Activated naive CD8-positive, alpha-beta T cell (primary cell): ENCODE data around the gene DPP6.

ENCODE experiments used
- H3K27ac Mint-ChIP-seq: one replicate; pipeline ENCODE4 v1.8.0; 2021; ENCODE audit warnings: mixed read lengths
- H3K27me3 Mint-ChIP-seq: one replicate; pipeline ENCODE4 v1.8.0; 2021; ENCODE audit warnings: mixed read lengths
- H3K36me3 Mint-ChIP-seq: one replicate; pipeline ENCODE4 v1.8.0; 2021; ENCODE audit warnings: mixed read lengths
- H3K4me1 Mint-ChIP-seq: one replicate; pipeline ENCODE4 v1.8.0; 2021; ENCODE audit warnings: low read depth, mixed read lengths
- H3K4me3 Mint-ChIP-seq: one replicate; pipeline ENCODE4 v1.8.0; 2021; ENCODE audit warnings: mild to moderate bottlenecking, mixed read lengths
- H3K9me3 Mint-ChIP-seq: one replicate; pipeline ENCODE4 v1.8.0; 2021; ENCODE audit warnings: low read depth, mixed read lengths

Gene DPP6

GRCh38 chr7:154862153-154862791 is 810.1 kb downstream of the DPP6 start:
- Mint-ChIP-seq H3K27ac (no peak overlapping the region), H3K9me3 (no peaks in the 10 kb centered on the region), H3K27me3 (peaks cover 10% of the 10 kb centered on the region), H3K36me3 (no peaks in the 10 kb centered on the region), H3K4me3 (no peak overlapping the region), H3K4me1 (no peaks in the 10 kb centered on the region)

- H3K9me3 Mint-ChIP-seq, result no peaks in the 10 kb centered on the region
- H3K4me3 Mint-ChIP-seq, result no peak overlapping the region
- no peaks in the 10 kb centered on the region for H3K36me3 Mint-ChIP-seq
- H3K27ac Mint-ChIP-seq, result no peak overlapping the region
- peaks cover 3% of the 10 kb centered on the region for H3K4me1 Mint-ChIP-seq
- peaks cover 20% of the 10 kb centered on the region for H3K27me3 Mint-ChIP-seq
These were observed 811.7 kb downstream of the DPP6 start for GRCh38 chr7:154863766-154864522.

GRCh38 chr7:154864523-154864891 is 812.3 kb downstream of the DPP6 start:
- no peaks in the 10 kb centered on the region for H3K36me3 Mint-ChIP-seq
- H3K27me3 Mint-ChIP-seq, result peaks cover 20% of the 10 kb centered on the region
- no peak overlapping the region for H3K27ac Mint-ChIP-seq
- H3K4me3 Mint-ChIP-seq, result no peak overlapping the region
- peaks cover 3% of the 10 kb centered on the region for H3K4me1 Mint-ChIP-seq
- H3K9me3 Mint-ChIP-seq, result no peaks in the 10 kb centered on the region

- no peak overlapping the region for H3K4me3 Mint-ChIP-seq
- no peak overlapping the region for H3K27ac Mint-ChIP-seq
- peaks cover 3% of the 10 kb centered on the region for H3K4me1 Mint-ChIP-seq
- H3K36me3 Mint-ChIP-seq, result no peaks in the 10 kb centered on the region
- peaks cover 20% of the 10 kb centered on the region for H3K27me3 Mint-ChIP-seq
- no peaks in the 10 kb centered on the region for H3K9me3 Mint-ChIP-seq
These were observed 813.9 kb downstream of the DPP6 start for GRCh38 chr7:154865984-154866685.

GRCh38 chr7:154867068-154867467 is 814.9 kb downstream of the DPP6 start:
- no peaks in the 10 kb centered on the region for H3K36me3 Mint-ChIP-seq
- no peak overlapping the region for H3K4me3 Mint-ChIP-seq
- H3K27me3 Mint-ChIP-seq, result peaks cover 20% of the 10 kb centered on the region
- H3K4me1 Mint-ChIP-seq, result peaks cover 3% of the 10 kb centered on the region
- H3K9me3 Mint-ChIP-seq, result no peaks in the 10 kb centered on the region
- H3K27ac Mint-ChIP-seq, result no peak overlapping the region

GRCh38 chr7:154868921-154869320 is 816.7 kb downstream of the DPP6 start:
- Mint-ChIP-seq H3K27ac (no peak overlapping the region), H3K36me3 (no peaks in the 10 kb centered on the region), H3K27me3 (peaks cover 16% of the 10 kb centered on the region), H3K4me1 (peaks cover 3% of the 10 kb centered on the region), H3K4me3 (no peak overlapping the region), H3K9me3 (no peaks in the 10 kb centered on the region)

GRCh38 chr7:154869436-154869835 is 817.2 kb downstream of the DPP6 start:
- H3K27me3 Mint-ChIP-seq, result peaks cover 16% of the 10 kb centered on the region
- peaks cover 3% of the 10 kb centered on the region for H3K4me1 Mint-ChIP-seq
- H3K4me3 Mint-ChIP-seq, result no peak overlapping the region
- no peaks in the 10 kb centered on the region for H3K9me3 Mint-ChIP-seq
- H3K27ac Mint-ChIP-seq, result no peak overlapping the region
- no peaks in the 10 kb centered on the region for H3K36me3 Mint-ChIP-seq

GRCh38 chr7:154871507-154871906 is 819.3 kb downstream of the DPP6 start:
- Mint-ChIP-seq H3K27me3 (peaks cover 18% of the 10 kb centered on the region), H3K4me1 (peaks cover 3% of the 10 kb centered on the region), H3K4me3 (no peak overlapping the region), H3K36me3 (no peaks in the 10 kb centered on the region), H3K27ac (no peak overlapping the region), H3K9me3 (no peaks in the 10 kb centered on the region)

GRCh38 chr7:154871928-154872750 is 819.9 kb downstream of the DPP6 start:
- Mint-ChIP-seq H3K27me3 (peaks cover 14% of the 10 kb centered on the region), H3K36me3 (no peaks in the 10 kb centered on the region)

GRCh38 chr7:154872811-154873499 is 820.8 kb downstream of the DPP6 start:
- no peaks in the 10 kb centered on the region for H3K9me3 Mint-ChIP-seq
- H3K4me3 Mint-ChIP-seq, result no peak overlapping the region
- H3K27ac Mint-ChIP-seq, result no peak overlapping the region
- no peaks in the 10 kb centered on the region for H3K36me3 Mint-ChIP-seq
- H3K4me1 Mint-ChIP-seq, result peaks cover 3% of the 10 kb centered on the region
- H3K27me3 Mint-ChIP-seq, result peaks cover 10% of the 10 kb centered on the region

More at GRCh38 chr7:154871928-154872750, 819.9 kb downstream of the DPP6 start:
- Mint-ChIP-seq H3K4me3 (no peak overlapping the region), H3K27ac (no peak overlapping the region), H3K4me1 (peaks cover 3% of the 10 kb centered on the region), H3K9me3 (no peaks in the 10 kb centered on the region)

- Mint-ChIP-seq H3K36me3 (no peaks in the 10 kb centered on the region), H3K27me3 (peaks cover 5% of the 10 kb centered on the region), H3K4me1 (peaks cover 3% of the 10 kb centered on the region), H3K9me3 (no peaks in the 10 kb centered on the region), H3K4me3 (no peak overlapping the region), H3K27ac (no peak overlapping the region)
These were observed 821.4 kb downstream of the DPP6 start for GRCh38 chr7:154873500-154874121.

- no peaks in the 10 kb centered on the region for H3K36me3 Mint-ChIP-seq
- no peaks in the 10 kb centered on the region for H3K9me3 Mint-ChIP-seq
- H3K4me3 Mint-ChIP-seq, result no peak overlapping the region
- H3K27me3 Mint-ChIP-seq, result peaks cover 3% of the 10 kb centered on the region
- H3K4me1 Mint-ChIP-seq, result no peaks in the 10 kb centered on the region
- no peak overlapping the region for H3K27ac Mint-ChIP-seq
These were observed 822.4 kb downstream of the DPP6 start for GRCh38 chr7:154874409-154875113.

- no peak overlapping the region for H3K27ac Mint-ChIP-seq
These were observed 823.1 kb downstream of the DPP6 start for GRCh38 chr7:154875297-154875696.

More at GRCh38 chr7:154875297-154875696, 823.1 kb downstream of the DPP6 start:
- no peak overlapping the region for H3K4me3 Mint-ChIP-seq
- H3K9me3 Mint-ChIP-seq, result no peaks in the 10 kb centered on the region
- peaks cover 3% of the 10 kb centered on the region for H3K27me3 Mint-ChIP-seq
- H3K4me1 Mint-ChIP-seq, result no peaks in the 10 kb centered on the region
- no peaks in the 10 kb centered on the region for H3K36me3 Mint-ChIP-seq
